Measurements from ENCODE around the gene PAFAH1B1. TPM values are rescaled to one million over a fixed set of nuclear protein-coding genes. Genes with fewer than 3 reads are reported as not detected.

The PAFAH1B1 gene
- total RNA-seq, 2 experiments from 2014 or later = 159 to 168 TPM

DNA sequence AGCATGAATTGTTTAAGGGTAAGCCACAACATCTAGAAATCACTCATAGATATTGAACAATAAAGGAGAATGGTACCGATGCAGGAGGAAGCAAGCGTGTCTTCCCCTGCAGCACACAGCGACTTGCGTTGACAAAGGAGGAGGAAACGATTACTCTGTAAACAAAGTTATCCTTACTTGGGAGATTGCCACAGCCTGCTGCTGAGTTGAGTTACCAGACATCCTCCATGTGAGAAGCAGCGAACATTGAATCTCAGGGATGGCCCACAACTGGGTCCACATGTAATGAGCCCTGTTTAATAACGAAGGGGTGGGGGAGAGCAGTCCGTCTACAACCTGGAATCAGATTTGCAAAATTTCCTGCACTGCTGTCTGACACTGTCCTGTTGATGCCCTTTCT, 90.5 kb downstream of the PAFAH1B1 start:
- DNase-seq (no peak), ATAC-seq (no peak)
- Mint-ChIP-seq H3K27ac (no peak overlapping the region), H3K4me3 (no peak overlapping the region), H3K9me3 (no peaks in the 10 kb centered on the region), H3K36me3 (ENCODE audit: low read depth) (peaks cover 31% of the 10 kb centered on the region), H3K4me1 (ENCODE audit: low read depth) (peaks cover 6% of the 10 kb centered on the region), H3K27me3 (no peaks in the 10 kb centered on the region)
- TF ChIP-seq, protein P1, sequence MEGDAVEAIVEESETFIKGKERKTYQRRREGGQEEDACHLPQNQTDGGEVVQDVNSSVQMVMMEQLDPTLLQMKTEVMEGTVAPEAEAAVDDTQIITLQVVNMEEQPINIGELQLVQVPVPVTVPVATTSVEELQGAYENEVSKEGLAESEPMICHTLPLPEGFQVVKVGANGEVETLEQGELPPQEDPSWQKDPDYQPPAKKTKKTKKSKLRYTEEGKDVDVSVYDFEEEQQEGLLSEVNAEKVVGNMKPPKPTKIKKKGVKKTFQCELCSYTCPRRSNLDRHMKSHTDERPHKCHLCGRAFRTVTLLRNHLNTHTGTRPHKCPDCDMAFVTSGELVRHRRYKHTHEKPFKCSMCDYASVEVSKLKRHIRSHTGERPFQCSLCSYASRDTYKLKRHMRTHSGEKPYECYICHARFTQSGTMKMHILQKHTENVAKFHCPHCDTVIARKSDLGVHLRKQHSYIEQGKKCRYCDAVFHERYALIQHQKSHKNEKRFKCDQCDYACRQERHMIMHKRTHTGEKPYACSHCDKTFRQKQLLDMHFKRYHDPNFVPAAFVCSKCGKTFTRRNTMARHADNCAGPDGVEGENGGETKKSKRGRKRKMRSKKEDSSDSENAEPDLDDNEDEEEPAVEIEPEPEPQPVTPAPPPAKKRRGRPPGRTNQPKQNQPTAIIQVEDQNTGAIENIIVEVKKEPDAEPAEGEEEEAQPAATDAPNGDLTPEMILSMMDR (IDR thresholded peaks at IDR 0.05) = no peak
- POLR2A ChIA-PET = interaction anchor here (0.9 kb wide), 1 partner anchor 168 kb away, joined by 3 read pairs; no protein-coding TSS in a partner anchor
- intact Hi-C loops (cut with micrococcal nuclease) = no loop called here
- CTCF ChIA-PET = interaction anchor here (1.0 kb wide), 2 partner anchors 10 to 301 kb away, joined by 3 read pairs; no protein-coding TSS in a partner anchor

- Mint-ChIP-seq H3K4me1 (ENCODE audit: low read depth) (peaks cover 10% of the 10 kb centered on the region), H3K4me3 (no peak overlapping the region), H3K27ac (no peak overlapping the region), H3K9me3 (no peaks in the 10 kb centered on the region), H3K36me3 (ENCODE audit: low read depth) (peaks cover 29% of the 10 kb centered on the region), H3K27me3 (no peaks in the 10 kb centered on the region)
- intact Hi-C loops (cut with micrococcal nuclease) = no loop called here
- ChIA-PET POLR2A (interaction anchor here (0.8 kb wide), 1 partner anchor 20 kb away, joined by 3 read pairs; no protein-coding TSS in a partner anchor), CTCF (interaction anchor here (3.5 kb wide), 1 partner anchor 10 kb away, joined by 16 read pairs; no protein-coding TSS in a partner anchor)
- TF ChIP-seq, protein P1 (IDR thresholded peaks at IDR 0.05) = no peak
- ATAC-seq (no peak), DNase-seq (no peak)
Measured at GRCh38 chr17:2684549-2684948, 91.1 kb downstream of the PAFAH1B1 start.

DNA sequence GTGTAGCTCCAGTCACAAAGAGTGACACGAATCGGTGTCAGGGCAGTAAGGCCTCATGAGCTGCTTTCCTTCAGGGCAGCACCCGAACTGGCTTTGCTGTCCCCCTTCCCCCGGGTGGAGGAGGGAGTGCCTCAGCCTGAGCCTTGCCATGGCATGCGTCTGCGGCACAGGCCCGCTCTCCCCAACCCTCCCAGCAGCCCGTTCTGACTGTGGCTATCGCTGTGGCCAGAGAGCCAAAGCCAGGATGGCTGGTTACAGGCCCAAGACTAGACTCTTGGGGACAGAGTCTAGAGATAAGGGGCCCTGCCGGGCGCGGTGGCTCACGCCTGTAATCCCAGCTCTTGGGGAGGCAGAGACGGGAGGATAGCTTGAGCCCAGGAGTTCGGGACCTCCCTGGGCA, 92.2 kb downstream of the PAFAH1B1 start:
- Mint-ChIP-seq H3K4me3 (no peak overlapping the region), H3K4me1 (ENCODE audit: low read depth) (peaks cover 10% of the 10 kb centered on the region), H3K27ac (no peak overlapping the region), H3K9me3 (no peaks in the 10 kb centered on the region), H3K36me3 (ENCODE audit: low read depth) (peaks cover 21% of the 10 kb centered on the region), H3K27me3 (no peaks in the 10 kb centered on the region)
- ATAC-seq (no peak), DNase-seq (no peak)
- CTCF ChIA-PET = interaction anchor here (1.3 to 3.5 kb wide), 2 partner anchors 11 to 12 kb away, joined by 3 to 16 read pairs; no protein-coding TSS in a partner anchor
- POLR2A ChIA-PET = interaction anchor here (1.0 to 2.7 kb wide), 4 partner anchors 10 to 174 kb away, joined by 4 to 13 read pairs (median 6); partner anchors contain the start of gene METTL16
- intact Hi-C loops (cut with micrococcal nuclease) = no loop called here
- TF ChIP-seq, protein P1 (IDR thresholded peaks at IDR 0.05) = no peak

DNA sequence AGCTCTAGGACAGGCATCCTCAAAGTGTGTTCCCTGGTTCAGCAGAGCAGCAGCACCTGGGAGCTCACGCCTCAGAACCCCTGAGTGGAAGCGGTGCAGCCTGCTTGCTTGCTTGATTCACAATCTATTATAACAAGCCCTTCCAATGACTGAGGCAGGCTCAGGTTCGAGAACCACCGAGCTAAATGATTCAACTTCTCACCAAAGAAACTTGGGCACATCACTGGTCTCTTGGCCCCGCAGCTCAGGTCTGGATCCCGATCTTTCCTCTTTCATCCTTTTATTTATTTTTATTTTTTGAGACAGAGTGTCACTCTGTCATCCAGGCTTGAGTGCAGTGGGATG, 93.6 kb downstream of the PAFAH1B1 start:
- Mint-ChIP-seq H3K4me3 (no peak overlapping the region), H3K27me3 (no peaks in the 10 kb centered on the region), H3K36me3 (ENCODE audit: low read depth) (peaks cover 14% of the 10 kb centered on the region), H3K4me1 (ENCODE audit: low read depth) (peaks cover 10% of the 10 kb centered on the region), H3K9me3 (no peaks in the 10 kb centered on the region), H3K27ac (peak overlapping the region; percentile 46)
- intact Hi-C loops (cut with micrococcal nuclease) = no loop called here
- CTCF ChIA-PET = interaction anchor here (1.2 to 3.5 kb wide), 2 partner anchors 12 to 304 kb away, joined by 3 to 16 read pairs; no protein-coding TSS in a partner anchor
- TF ChIP-seq, protein P1 (IDR thresholded peaks at IDR 0.05) = no peak
- DNase-seq (no peak), ATAC-seq (no peak)
- POLR2A ChIA-PET = interaction anchor here (0.9 to 2.7 kb wide), 7 partner anchors 9 to 297 kb away, joined by 3 to 13 read pairs (median 3); no protein-coding TSS in a partner anchor
